ENCODE measurements around the gene ZXDC.

GRCh38 chr3:126487151-126487771 lies 11.6 kb upstream of the ZXDC start:
- TF ChIP-seq CTCF (conservative IDR thresholded peaks at IDR 0.05; ENCODE audit: low read length) (peak; percentile 57), EZH2phosphoT487 (IDR thresholded peaks at IDR 0.05; ENCODE audit: borderline replicate concordance) (no peak)

Measured in Loucy (cell line).